C4-2B (cell line): Measurements from ENCODE around the gene RANBP2.

Experiments used
- CTCF ChIP-seq: fragments of 450-650 bp; conservative IDR thresholded peaks from 2 replicates; pipeline ENCODE4 v1.5.1; 2017; ENCODE audit warnings: mild to moderate bottlenecking
- ZFX ChIP-seq: fragments of 450-650 bp; IDR thresholded peaks from 2 replicates; pipeline ENCODE4 v1.6.1; 2017

DNA sequence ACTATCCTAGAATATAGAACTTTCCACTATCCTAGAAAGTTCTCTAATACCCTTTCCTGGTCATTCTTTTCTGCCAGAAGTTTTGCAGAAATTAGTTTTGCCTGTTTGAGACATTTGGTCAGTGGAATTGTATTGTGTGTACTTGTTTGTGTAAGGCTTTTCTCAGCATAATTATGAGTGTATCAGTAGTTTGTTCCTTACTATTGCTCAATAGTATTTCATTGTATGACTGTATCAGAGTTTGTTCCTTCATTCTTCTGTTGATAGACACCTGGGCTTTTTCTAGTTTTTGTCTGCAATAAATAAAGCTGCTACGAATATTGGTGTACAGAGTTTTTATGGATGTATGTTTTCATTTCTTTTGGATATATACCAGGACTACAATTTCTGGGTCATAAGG, 94.5 kb downstream of the RANBP2 start:
- TF ChIP-seq CTCF = no peak
- no peak for TF ChIP-seq ZFX
